HG03521 (cell line): ENCODE data around the gene SDR42E2.
A peak's percentile ranks its signal among the peaks of the same experiment; 100 is the strongest.
"Not testable (repeated sequence)": the region's sequence is repeated elsewhere in the genome, so short reads cannot be mapped to it uniquely, and the experiment has no call there.

ENCODE experiments used
- ATAC-seq: cut with Tn5 transposase; IDR thresholded peaks from one replicate; pipeline ENCODE4 v1.9.1; 2021; ENCODE audit warnings: mild to moderate bottlenecking, moderate library complexity; ENCODE audit not compliant: unreplicated experiment

Gene SDR42E2

DNA sequence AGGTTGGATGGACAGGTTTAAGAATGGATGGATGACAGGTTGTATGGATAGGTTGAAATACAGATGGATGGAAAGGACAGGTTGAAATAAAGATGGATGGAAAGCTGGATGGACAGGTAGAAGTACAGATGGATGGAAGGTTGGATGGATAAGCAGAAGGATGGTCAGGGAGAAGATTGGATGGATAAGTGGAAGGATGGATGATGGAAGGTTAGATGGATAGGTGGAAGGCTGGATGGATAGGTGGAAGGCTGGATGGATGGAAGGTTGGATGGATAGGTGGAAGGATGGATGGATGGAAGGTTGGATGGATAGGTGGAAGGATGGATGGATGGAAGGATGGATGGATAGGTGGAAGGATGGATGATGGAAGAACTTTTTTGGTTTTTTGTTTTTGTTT lies 905 bp upstream of the SDR42E2 start:
- no peak for ATAC-seq

DNA sequence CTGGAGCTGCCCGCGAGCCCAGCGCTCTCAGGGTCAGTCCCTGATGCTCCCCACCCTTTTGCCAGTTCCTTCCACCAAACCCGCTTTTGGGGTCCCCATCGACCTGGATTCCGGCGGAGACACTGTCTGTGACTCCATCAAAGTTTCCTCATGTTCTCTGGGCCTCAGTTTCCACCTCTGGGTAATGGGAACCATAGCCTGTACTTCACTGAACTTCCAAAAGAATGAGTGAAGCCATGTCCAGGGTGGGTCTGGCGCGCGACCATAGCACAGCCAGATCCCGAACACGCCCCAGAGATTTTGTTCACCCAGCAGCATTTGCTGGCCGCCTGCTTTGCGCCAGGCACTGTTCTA lies 327 bp downstream of the SDR42E2 start:
- ATAC-seq, result no peak

DNA sequence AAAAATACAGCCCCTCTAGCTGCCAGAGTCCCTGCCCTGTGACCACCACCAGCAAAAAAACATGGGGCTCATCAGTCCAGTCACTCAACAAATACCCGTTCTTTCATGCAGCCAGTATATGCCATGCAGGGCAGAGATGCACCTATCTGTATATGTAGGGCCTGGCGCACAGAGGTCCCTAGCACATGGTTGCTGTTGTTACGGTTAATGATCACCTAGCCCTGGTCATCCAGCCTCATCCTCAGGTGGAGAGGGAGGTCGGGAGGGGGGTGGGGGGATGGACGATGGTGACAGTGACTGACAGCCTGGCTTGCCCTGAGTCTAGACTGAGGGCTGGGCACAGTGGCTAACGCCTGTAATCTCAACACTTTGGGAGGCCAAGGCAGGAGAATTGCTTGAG lies 1.5 kb downstream of the SDR42E2 start:
- ATAC-seq, result no peak

GRCh38 chr16:22164482-22164881 lies 2.2 kb downstream of the SDR42E2 start:
- ATAC-seq, result no peak

DNA sequence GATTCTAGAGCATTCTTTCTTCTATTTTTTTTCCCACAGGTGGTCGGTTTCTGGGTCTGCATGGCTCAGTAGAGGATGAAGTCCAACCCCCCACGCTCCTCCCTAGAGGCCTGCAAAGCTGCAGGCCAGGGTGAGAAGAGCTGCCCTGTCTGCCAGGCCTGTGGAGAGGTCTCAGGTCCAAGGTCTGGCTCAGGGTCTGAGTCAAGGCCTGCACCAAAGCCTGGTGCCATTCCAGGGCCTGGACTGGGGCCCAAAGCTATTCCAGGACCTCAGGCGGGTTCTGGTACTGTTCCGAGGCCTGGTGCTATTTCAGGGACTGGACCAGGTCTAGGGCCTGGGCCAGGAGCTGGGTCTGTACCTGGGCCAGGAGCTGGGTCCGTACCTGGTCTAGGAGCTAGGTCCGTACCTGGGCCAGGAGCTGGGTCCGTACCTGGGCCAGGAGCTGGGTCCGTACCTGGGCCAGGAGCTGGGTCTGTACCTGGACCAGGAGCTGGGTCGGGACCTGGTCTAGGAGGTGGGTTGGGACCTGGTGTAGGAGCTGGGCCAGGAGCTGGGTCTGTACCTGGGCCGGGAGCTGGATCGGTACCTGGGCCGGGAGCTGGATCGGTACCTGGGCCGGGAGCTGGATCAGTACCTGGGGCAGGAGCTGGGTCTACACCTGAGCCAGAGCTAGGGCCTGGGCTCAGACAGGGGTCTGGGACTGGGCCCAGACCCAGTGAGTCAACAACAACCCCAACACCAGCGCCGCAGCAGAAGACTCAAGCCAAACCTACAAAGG lies 3.4 kb downstream of the SDR42E2 start:
- no peak for ATAC-seq

- no peak for ATAC-seq
These were observed 9.6 kb downstream of the SDR42E2 start for GRCh38 chr16:22171953-22172352.

DNA sequence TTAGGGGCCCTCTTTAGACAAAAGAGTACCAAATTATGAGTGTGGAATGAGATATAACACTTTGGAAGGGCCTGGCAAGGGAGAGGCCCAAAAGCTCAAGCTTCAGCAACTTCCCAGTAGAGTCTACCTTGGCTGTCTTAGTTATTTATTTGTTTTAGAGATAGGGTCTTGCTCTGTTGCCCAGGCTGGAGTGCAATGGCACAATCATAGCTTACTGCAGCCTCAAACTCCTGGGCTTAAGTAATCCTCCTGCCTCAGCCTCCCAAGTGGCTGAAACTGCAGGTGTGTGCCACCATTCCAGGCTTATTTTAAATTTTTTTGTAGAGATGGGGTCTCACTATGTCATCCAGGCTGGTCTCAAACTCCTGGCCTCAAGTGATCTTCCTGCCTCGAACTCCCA lies 10.3 kb downstream of the SDR42E2 start:
- not testable (repeated sequence) for ATAC-seq

GRCh38 chr16:22174642-22175041 lies 12.3 kb downstream of the SDR42E2 start:
- no peak for ATAC-seq

- no peak for ATAC-seq
These were observed 15.9 kb downstream of the SDR42E2 start for GRCh38 chr16:22177968-22178930.

DNA sequence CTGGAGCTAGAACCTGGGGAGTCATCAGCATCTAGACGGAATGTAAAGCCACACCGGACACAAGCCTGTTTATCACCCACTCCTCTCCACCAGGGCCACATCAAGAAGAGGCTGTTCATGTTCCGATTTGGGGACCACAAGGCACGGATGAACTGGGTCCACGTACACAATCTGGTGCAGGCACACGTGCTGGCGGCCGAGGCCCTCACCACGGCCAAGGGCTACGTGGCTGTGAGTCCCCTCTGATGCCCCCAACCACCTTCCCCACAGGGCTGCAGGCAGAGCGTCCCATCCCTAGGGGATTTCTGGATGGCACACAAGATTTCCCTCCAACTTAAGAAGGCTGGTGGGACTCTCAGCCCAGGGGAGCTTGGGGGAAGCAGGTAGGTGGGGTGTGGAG lies 19.1 kb downstream of the SDR42E2 start:
- no peak for ATAC-seq

- no peak for ATAC-seq
These were observed 19.5 kb downstream of the SDR42E2 start for GRCh38 chr16:22181843-22182242.

DNA sequence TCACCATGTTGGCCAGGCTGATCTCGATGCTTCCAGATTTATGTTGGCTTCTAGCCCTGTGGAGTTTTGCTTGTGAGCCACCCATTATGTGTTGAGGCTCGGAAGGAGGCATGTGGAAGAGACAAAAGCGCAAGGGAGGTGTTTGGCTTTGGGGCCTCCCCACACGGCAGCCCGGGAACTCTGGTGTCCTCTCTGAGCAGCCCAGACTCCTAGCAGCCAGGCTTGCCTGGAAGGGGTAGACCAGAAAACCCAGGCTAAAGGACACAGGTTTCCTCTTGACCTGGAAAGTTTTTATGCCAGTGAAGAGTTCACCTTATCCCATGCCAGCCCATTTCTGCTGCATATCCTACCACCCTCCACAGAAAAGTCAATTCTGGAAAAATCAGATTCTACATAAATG lies 21.0 kb downstream of the SDR42E2 start:
- no peak for ATAC-seq

DNA sequence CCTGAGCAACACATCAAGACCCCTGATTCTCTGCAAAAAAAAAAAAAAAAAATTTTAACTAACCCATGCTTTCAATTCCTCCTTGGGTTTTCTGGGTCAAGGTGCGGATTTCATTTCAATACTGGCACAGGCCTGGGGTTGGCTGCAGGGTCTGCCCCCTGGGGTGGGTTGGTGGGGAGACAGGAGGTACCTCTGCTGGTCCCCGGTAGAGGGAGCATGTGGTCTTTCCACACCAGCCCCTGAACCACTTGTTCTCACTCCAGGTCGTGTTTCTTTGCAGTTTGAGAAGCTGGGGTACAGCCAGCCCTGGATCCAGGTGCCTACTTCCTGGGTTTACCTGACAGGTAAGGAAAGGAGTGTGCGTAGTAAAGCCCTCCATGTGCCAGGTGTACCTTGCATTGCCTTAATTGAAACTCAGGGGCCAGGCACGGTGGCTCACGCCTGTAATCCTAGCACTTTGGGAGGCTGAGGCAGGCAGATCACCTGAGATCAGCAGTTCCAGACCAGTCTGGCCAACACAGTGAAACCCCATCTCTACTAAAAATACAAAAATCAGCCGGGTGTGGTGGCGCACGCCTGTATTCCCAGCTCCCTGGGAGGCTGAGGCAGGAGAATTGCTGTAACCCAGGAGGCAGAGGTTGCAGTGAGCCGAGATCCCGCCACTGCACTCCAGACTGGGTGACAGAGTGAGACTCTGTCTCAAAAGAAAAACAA lies 21.8 kb downstream of the SDR42E2 start:
- no peak for ATAC-seq

- ATAC-seq, result no peak
These were observed 22.3 kb downstream of the SDR42E2 start for GRCh38 chr16:22184615-22184968.

DNA sequence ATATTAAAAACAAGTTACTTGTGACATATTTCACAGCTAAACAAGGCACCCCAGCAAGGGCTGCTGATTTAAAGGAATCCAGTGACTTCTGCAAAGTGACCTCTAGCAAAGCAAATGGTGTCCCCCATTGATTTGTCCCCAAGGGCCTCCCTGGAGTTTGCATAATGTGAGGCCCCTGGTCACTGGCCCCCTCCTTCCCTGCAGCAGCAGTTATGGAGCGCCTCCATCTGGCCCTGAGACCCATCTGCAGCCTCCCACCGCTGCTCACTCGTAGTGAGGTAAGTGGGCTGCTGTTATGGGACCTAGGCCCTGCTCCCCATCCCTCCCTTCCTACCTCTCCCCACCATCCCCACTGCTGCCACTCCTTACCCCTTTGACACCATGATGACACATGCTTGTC lies 24.2 kb downstream of the SDR42E2 start:
- ATAC-seq, result no peak

DNA sequence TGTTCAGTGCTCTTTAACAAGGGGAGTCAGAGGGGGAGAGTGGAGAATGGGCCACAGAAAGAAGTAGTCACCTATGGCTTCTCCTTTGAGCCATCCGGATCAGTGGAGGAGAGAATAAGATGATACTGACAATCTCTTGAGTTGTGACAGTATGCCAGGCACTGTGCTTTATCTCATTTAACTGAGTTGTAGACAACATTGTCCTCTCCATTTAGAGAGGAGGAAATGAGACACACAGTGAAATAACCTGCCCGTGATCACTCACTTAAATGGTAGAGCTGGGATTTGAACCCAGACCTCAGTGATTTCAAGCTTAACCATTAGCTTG lies 25.9 kb downstream of the SDR42E2 start:
- no peak for ATAC-seq

DNA sequence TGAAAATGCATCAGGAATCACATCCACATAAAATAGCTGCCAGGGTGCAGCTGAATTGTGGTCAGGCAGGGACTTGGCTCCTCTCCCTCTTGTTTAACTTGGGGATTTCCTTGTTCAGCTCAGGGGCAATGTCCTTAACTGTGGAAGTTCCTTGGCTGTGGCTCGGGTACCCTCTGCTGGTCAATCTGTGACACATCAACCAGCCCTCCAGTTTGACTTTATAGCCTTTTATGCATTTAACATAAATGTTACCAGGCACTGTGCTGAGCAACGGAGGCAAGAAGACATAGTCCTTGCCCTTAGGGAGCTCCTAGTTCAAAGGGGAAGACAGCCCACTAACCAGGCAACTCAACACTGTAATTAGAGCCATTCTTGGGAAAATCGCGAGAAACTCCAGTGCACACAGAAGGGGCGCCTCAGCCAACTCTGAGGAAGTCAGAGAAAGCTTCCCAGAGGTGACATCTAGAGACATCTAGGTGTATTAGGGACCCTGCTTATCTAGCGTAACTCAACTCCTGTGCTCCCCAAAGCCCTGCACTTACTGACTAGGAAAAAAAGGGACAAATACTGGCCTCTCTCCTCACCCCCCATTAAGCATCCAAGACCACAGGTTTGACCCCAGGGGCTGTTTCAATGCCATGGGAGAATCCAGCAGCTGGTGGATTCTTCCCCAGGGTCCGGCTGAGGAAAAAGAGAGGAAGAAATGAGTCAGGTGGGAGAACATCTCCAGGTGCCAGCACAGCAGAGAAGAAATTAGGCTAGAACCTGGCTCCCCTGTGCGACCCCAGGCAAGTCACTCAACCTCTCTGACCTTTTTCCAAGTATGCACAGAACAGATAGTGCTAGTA lies 26.5 kb downstream of the SDR42E2 start:
- no peak for ATAC-seq

DNA sequence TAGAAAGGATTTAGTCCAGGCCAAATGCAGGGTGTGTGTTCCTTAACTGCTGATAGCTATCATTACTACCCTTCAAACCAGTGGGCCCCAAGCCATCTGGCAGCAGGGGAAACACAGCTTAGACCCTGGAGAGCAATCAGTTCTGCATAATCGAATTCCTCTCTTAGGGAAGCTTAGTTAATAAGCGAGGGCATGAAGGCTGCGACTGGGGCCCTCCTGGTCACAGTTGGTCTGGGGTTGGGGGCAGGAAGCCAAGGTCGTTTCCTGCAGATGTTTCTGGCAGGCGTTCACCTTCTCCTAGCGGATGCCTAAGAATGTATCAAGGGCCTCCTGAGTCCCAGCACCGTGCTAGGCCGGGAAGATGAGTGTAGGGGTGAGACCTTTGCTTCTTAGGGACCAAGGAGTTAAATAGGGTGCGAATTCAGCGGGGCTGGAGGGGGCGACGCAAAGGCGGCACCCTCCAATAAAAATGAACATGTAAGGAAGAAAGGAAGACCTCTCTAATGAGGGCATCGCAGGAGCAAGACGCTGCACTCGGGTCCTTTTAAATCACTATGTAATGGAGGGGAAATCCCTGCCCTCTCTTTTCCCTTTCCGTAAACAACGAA lies 27.3 kb downstream of the SDR42E2 start:
- ATAC-seq, result no peak

GRCh38 chr16:22190081-22190775 lies 27.9 kb downstream of the SDR42E2 start:
- peak; percentile 65 for ATAC-seq
